GM12873 (cell line): ENCODE measurements around the gene MINDY1.
A peak's percentile ranks its signal among the peaks of the same experiment; 100 is the strongest.

ENCODE experiments used
- CTCF ChIP-seq: IDR thresholded peaks from 2 replicates; pipeline ENCODE4 v1.5.1; 2012; ENCODE audit warnings: low read depth, mild to moderate bottlenecking, moderate library complexity, low read length, control low read depth; ENCODE audit not compliant: insufficient read depth; ENCODE audit errors: missing control alignments

Gene MINDY1

GRCh38 chr1:151049458-151049857 lies 42.8 kb upstream of the MINDY1 start:
- no peak for TF ChIP-seq CTCF

- TF ChIP-seq CTCF = peak; percentile 70
Measured at GRCh38 chr1:151048645-151049032, 41.9 kb upstream of the MINDY1 start.

DNA sequence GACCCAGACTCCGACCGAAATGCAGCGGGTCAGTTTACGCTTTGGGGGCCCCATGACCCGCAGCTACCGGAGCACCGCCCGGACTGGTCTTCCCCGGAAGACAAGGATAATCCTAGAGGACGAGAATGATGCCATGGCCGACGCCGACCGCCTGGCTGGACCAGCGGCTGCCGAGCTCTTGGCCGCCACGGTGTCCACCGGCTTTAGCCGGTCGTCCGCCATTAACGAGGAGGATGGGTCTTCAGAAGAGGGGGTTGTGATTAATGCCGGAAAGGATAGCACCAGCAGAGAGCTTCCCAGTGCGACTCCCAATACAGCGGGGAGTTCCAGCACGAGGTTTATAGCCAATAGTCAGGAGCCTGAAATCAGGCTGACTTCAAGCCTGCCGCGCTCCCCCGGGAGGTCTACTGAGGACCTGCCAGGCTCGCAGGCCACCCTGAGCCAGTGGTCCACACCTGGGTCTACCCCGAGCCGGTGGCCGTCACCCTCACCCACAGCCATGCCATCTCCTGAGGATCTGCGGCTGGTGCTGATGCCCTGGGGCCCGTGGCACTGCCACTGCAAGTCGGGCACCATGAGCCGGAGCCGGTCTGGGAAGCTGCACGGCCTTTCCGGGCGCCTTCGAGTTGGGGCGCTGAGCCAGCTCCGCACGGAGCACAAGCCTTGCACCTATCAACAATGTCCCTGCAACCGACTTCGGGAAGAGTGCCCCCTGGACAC lies 41.4 kb upstream of the MINDY1 start:
- no peak for TF ChIP-seq CTCF

GRCh38 chr1:151047591-151047924 lies 40.9 kb upstream of the MINDY1 start, which contains the start of gene C1orf56:
TSS of gene C1orf56 (plus strand) at chr1:151047751. CDS start at chr1:151047848, 97 bp downstream.
- no peak for TF ChIP-seq CTCF

GRCh38 chr1:151043163-151043562 lies 36.5 kb upstream of the MINDY1 start:
- no peak for TF ChIP-seq CTCF

DNA sequence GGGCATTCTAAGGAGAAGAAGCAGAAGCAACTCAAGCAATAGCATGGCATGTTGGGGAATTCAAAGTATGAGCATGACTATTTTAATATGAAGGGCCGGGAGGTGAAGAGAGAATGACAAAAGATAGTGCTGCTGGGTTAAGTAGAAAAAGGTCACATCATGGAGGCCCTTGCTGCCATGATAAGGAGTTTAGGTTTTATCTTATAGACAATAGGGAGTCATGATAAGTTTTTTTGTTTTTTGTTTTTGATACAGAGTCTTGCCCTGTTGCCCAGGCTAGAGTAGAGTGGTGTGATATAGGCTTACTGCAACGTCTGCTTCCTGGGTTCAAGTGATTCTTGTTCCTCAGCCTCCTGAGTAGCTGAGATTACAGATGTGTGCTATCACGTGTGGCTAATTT lies 32.8 kb upstream of the MINDY1 start:
- no peak for TF ChIP-seq CTCF

DNA sequence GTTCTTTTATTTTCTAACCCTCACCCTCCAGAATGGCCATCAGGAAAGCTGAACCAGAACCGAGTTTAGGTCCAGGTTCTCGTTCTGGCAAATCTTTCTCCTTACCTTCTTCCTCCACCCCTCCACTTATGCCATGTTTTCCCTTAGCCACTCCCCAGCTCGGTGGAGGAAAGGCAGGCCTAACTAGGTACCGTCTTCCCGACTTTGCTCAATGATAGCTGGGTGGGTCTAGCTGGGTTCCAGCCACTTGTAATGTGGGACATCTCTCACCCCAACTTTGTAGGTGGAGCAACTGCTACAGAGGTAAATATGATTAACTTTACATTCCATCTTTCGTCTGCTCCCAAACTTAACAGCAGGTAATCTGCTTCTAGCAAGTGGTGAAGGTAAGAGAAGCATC lies 30.3 kb upstream of the MINDY1 start:
- no peak for TF ChIP-seq CTCF
